Endodermal cell (in vitro differentiated cells): Measurements from ENCODE around the gene CHKB. TPM values are rescaled to one million over a fixed set of nuclear protein-coding genes. Genes with fewer than 3 reads are reported as not detected.
A peak's percentile ranks its signal among the peaks of the same experiment; 100 is the strongest.
"Not testable (repeated sequence)": the region's sequence is repeated elsewhere in the genome, so short reads cannot be mapped to it uniquely, and the experiment has no call there.

ENCODE experiments used
- DNase-seq: peaks from one replicate; pipeline ENCODE4 v3.0.0-alpha.2; 2017
- H3K27ac ChIP-seq: 2 replicates; pipeline ENCODE4 v1.5.1; 2013; ENCODE audit warnings: mild to moderate bottlenecking, low read depth, low read length, moderate library complexity
- H3K27me3 ChIP-seq: 2 replicates; pipeline ENCODE4 v1.6.1; 2013; ENCODE audit warnings: mild to moderate bottlenecking, low read length, moderate library complexity; ENCODE audit not compliant: insufficient read depth, control insufficient read depth, poor library complexity, severe bottlenecking
- H3K36me3 ChIP-seq: 2 replicates; pipeline ENCODE4 v1.7.0; 2013; ENCODE audit warnings: mild to moderate bottlenecking, low read length, moderate library complexity; ENCODE audit not compliant: control insufficient read depth, insufficient read depth
- H3K4me1 ChIP-seq: one replicate; pipeline ENCODE4 v1.7.0; 2013; ENCODE audit warnings: low read length; ENCODE audit not compliant: control insufficient read depth, insufficient read depth
- H3K4me3 ChIP-seq: 2 replicates; pipeline ENCODE4 v1.5.1; 2013; ENCODE audit warnings: mild to moderate bottlenecking, low read length, moderate library complexity
- H3K9ac ChIP-seq: 2 replicates; pipeline ENCODE4 v1.6.1; 2013; ENCODE audit warnings: mild to moderate bottlenecking, low read length, moderate library complexity; ENCODE audit not compliant: poor library complexity, severe bottlenecking; ENCODE audit errors: extremely low read depth
- H3K9me3 ChIP-seq: 2 replicates; pipeline ENCODE4 v1.6.1; 2013; ENCODE audit warnings: mild to moderate bottlenecking, low read length, moderate library complexity; ENCODE audit not compliant: control insufficient read depth
- H3K27ac Mint-ChIP-seq: 2 replicates; pipeline ENCODE4 v1.8.0; 2020; ENCODE audit warnings: mixed read lengths
- H3K27me3 Mint-ChIP-seq: 2 replicates; pipeline ENCODE4 v1.8.0; 2021; ENCODE audit warnings: mild to moderate bottlenecking, mixed read lengths; ENCODE audit not compliant: insufficient read depth
- H3K36me3 Mint-ChIP-seq: 2 replicates; pipeline ENCODE4 v1.8.0; 2020; ENCODE audit warnings: low read depth, mixed read lengths
- H3K4me1 Mint-ChIP-seq: 2 replicates; pipeline ENCODE4 v1.8.0; 2020; ENCODE audit warnings: mixed read lengths
- H3K4me3 Mint-ChIP-seq: 2 replicates; pipeline ENCODE4 v1.8.0; 2020; ENCODE audit warnings: mild to moderate bottlenecking, moderate library complexity, mixed read lengths
- H3K9me3 Mint-ChIP-seq: 2 replicates; pipeline ENCODE4 v1.8.0; 2020; ENCODE audit warnings: mild to moderate bottlenecking, mixed read lengths
- WGBS, 2 experiments: methylation state at CpG; one replicate each; pipeline versions ENCODE4 v1.1.5 to v1.1.7; 2013; ENCODE audit warnings: missing lambda C conversion rate in 2 of 2, mixed read lengths in 1 of 2; ENCODE audit not compliant: insufficient coverage in 1 of 2, insufficient read length in 1 of 2; 5-methylcytosine and 5-hydroxymethylcytosine counted together
- total RNA-seq, 2 donors: library from RNA; stranded (reverse); fragmentation: NEBNext Ultra II Directional in 1 of 2; extraction: Animal tissue kit (Norgen Biotek cat#: 25700) in 1 of 2; gene quantifications; 2 replicates in 1 of 2; 3 replicates in 1 of 2; pipeline ENCODE4 v1.2.1, GENCODE V29; 2021
- TF ChIP-seq, protein P1 (sequence below): fragments of 200-600 bp; sonication (generic); conservative IDR thresholded peaks from 2 replicates; pipeline ENCODE4 v1.5.0; 2021; ENCODE audit warnings: antibody characterized with exemption, mild to moderate bottlenecking

CHKB gene
- total RNA-seq, 2 donors from 2014 or later, result 108 TPM

DNA sequence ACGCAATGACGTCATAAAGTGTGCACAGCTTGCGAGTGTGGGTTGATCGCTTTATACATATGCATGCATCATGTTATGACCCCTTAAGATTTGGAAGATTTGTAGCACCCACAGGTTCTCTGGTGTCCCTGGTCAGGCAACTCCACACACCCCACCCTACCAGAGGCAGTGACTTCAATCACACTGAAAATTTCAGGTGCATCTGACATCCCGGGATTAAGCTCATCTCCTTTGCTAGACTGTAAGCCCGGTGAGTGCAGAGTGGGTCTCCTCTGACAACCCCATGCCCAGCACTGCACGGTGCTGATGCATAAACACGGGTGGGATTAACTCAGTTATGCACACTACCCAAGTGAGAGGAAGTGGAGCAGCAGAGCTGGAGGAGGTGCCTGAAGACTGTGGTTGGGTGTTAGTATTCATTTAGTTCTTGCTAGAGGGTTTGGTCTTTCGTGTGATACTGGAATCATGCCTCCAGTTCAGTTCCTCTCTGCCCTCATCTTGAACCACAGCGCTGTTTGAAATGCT, 38.8 kb upstream of the CHKB start:
- H3K27ac ChIP-seq, result no peak overlapping the region
- no peak overlapping the region for H3K27ac Mint-ChIP-seq
- no peaks in the 10 kb centered on the region for H3K4me1 ChIP-seq
- DNase-seq, result no peak
- no peaks in the 10 kb centered on the region for H3K9me3 Mint-ChIP-seq
- TF ChIP-seq, protein P1, sequence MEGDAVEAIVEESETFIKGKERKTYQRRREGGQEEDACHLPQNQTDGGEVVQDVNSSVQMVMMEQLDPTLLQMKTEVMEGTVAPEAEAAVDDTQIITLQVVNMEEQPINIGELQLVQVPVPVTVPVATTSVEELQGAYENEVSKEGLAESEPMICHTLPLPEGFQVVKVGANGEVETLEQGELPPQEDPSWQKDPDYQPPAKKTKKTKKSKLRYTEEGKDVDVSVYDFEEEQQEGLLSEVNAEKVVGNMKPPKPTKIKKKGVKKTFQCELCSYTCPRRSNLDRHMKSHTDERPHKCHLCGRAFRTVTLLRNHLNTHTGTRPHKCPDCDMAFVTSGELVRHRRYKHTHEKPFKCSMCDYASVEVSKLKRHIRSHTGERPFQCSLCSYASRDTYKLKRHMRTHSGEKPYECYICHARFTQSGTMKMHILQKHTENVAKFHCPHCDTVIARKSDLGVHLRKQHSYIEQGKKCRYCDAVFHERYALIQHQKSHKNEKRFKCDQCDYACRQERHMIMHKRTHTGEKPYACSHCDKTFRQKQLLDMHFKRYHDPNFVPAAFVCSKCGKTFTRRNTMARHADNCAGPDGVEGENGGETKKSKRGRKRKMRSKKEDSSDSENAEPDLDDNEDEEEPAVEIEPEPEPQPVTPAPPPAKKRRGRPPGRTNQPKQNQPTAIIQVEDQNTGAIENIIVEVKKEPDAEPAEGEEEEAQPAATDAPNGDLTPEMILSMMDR, result no peak
- no peak overlapping the region for H3K4me3 ChIP-seq
- no peaks in the 10 kb centered on the region for H3K36me3 ChIP-seq
- H3K27me3 ChIP-seq, result peaks cover 25% of the 10 kb centered on the region
- peaks cover 7% of the 10 kb centered on the region for H3K4me1 Mint-ChIP-seq
- no peak overlapping the region for H3K4me3 Mint-ChIP-seq
- no peak overlapping the region for H3K9ac ChIP-seq
- 65 to 68% methylated on average over 10 of the region's 10 CpGs for WGBS, 2 experiments
- H3K36me3 Mint-ChIP-seq, result no peaks in the 10 kb centered on the region
- H3K9me3 ChIP-seq, result no peaks in the 10 kb centered on the region
- peaks cover 22% of the 10 kb centered on the region for H3K27me3 Mint-ChIP-seq

DNA sequence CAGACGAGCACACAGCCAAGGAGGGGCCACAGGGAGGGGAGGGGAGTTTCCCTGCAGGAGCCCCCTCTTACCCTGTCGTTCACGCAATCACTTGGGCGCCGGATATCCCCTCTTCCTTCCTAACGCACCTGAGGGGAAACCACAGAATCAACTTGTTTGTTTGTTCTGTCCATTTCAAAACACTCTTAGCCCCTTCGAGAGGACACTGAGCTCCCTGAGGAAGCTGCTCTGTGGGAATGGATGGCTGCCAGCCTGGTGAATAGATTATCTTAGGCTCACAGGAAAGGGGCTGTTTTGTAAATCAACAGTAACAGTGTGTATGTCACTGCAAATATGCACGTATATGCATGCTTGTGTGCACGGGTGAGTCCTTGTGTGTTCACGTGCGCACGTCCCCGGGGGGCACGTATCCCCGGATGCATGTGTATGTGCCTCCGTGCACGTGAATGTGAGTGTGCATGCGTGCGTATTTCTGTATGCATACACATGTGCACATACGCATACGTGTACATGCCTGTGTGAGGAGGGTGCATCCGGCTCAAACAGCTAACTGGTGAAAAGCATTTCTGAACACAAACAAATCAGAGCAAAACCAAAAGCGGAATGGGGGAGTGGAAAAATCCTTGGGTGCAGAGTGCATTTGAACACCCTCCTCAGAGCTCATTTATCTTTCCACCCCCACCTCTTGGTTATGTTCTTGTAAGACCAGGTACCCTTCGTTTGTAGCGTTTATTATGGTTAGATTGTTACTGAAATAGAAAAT, 38.1 kb upstream of the CHKB start:
- Histone ChIP-seq H3K4me1 (no peaks in the 10 kb centered on the region), H3K27ac (no peak overlapping the region), H3K27me3 (peaks cover 25% of the 10 kb centered on the region), H3K36me3 (no peaks in the 10 kb centered on the region), H3K4me3 (peak overlapping the region; percentile 65), H3K9ac (no peak overlapping the region), H3K9me3 (no peaks in the 10 kb centered on the region)
- H3K9me3 Mint-ChIP-seq, result no peaks in the 10 kb centered on the region
- peaks cover 22% of the 10 kb centered on the region for H3K27me3 Mint-ChIP-seq
- peak overlapping the region; percentile 39 for H3K4me3 Mint-ChIP-seq
- H3K27ac Mint-ChIP-seq, result no peak overlapping the region
- H3K36me3 Mint-ChIP-seq, result no peaks in the 10 kb centered on the region
- peaks cover 7% of the 10 kb centered on the region for H3K4me1 Mint-ChIP-seq
- TF ChIP-seq, protein P1, result no peak
- WGBS, 2 experiments, result 54 to 60% methylated on average over 18 to 25 of the region's 25 CpGs
- DNase-seq, result peak; percentile 94

DNA sequence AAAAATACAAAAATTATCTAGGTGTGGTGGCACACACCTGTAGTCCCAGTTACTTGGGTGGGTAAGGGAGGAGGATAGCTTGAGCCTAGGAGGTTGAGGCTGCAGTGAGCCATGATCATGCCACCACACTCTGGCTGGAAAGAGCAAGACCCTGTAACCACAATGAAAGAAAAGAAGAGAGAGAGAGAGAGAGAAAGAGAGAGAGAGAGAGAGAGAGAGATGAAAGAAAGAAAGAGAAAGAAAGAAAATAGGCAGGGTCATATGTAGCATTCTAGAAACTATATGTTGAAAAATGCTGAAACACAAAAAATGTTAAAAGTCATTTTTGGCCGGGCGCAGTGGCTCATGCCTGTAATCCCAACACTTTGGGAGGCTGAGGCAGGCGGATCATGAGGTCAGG, 31.6 kb upstream of the CHKB start:
- H3K9me3 Mint-ChIP-seq, DNase-seq, H3K9me3 ChIP-seq, H3K4me1 ChIP-seq, H3K27ac Mint-ChIP-seq, H3K27ac ChIP-seq, H3K4me1 Mint-ChIP-seq, H3K36me3 Mint-ChIP-seq, H3K4me3 ChIP-seq, H3K36me3 ChIP-seq, H3K9ac ChIP-seq, H3K4me3 Mint-ChIP-seq: not testable (repeated sequence)
- peaks cover 52% of the 10 kb centered on the region for H3K27me3 Mint-ChIP-seq
- H3K27me3 ChIP-seq, result peaks cover 17% of the 10 kb centered on the region
- WGBS, 2 experiments, result 83 to 98% methylated on average over 2 to 3 of the region's 3 CpGs
